GM18508 (cell line): ENCODE measurements around the gene ERVFRD-1.

Experiments used
- ATAC-seq: cut with Tn5 transposase; IDR thresholded peaks from one replicate; pipeline ENCODE4 v1.9.1; 2021; ENCODE audit warnings: moderate number of reproducible peaks; ENCODE audit not compliant: insufficient read depth, unreplicated experiment

Gene ERVFRD-1

GRCh38 chr6:11110921-11111768, at the start of gene ERVFRD-1:
TSS of gene ERVFRD-1 (minus strand) at chr6:11111725. CDS start at chr6:11105310, 6,415 bp downstream.
- ATAC-seq, result no peak

GRCh38 chr6:11160199-11160598, 48.7 kb upstream of the ERVFRD-1 start:
- no peak for ATAC-seq

- no peak for ATAC-seq
Observed at GRCh38 chr6:11155589-11155988, 44.1 kb upstream of the ERVFRD-1 start.

GRCh38 chr6:11153447-11153846, 41.9 kb upstream of the ERVFRD-1 start:
- ATAC-seq, result no peak

- no peak for ATAC-seq
Observed at GRCh38 chr6:11152581-11152980, 41.1 kb upstream of the ERVFRD-1 start.

- no peak for ATAC-seq
Observed at GRCh38 chr6:11151488-11151887, 40.0 kb upstream of the ERVFRD-1 start.

- ATAC-seq, result no peak
Observed at GRCh38 chr6:11149551-11149950, 38.0 kb upstream of the ERVFRD-1 start.

- no peak for ATAC-seq
Observed at GRCh38 chr6:11146117-11146826, 34.7 kb upstream of the ERVFRD-1 start.

- ATAC-seq, result no peak
Observed at GRCh38 chr6:11144393-11144851, 32.9 kb upstream of the ERVFRD-1 start.

- no peak for ATAC-seq
Observed at GRCh38 chr6:11143394-11144371, 32.2 kb upstream of the ERVFRD-1 start.

GRCh38 chr6:11142296-11143027, 30.9 kb upstream of the ERVFRD-1 start:
- no peak for ATAC-seq

- no peak for ATAC-seq
Observed at GRCh38 chr6:11141295-11141694, 29.8 kb upstream of the ERVFRD-1 start.

GRCh38 chr6:11140056-11140455, 28.5 kb upstream of the ERVFRD-1 start:
- no peak for ATAC-seq

- no peak for ATAC-seq
Observed at GRCh38 chr6:11139051-11139960, 27.8 kb upstream of the ERVFRD-1 start.

- ATAC-seq, result no peak
Observed at GRCh38 chr6:11136809-11137208, 25.3 kb upstream of the ERVFRD-1 start.

- ATAC-seq, result no peak
Observed at GRCh38 chr6:11133281-11133680, 21.8 kb upstream of the ERVFRD-1 start.

- ATAC-seq, result no peak
Observed at GRCh38 chr6:11132194-11132888, 20.8 kb upstream of the ERVFRD-1 start.

GRCh38 chr6:11130605-11131004, 19.1 kb upstream of the ERVFRD-1 start:
- no peak for ATAC-seq
